ENCODE measurements around the gene WDR74.

WDR74 gene

DNA sequence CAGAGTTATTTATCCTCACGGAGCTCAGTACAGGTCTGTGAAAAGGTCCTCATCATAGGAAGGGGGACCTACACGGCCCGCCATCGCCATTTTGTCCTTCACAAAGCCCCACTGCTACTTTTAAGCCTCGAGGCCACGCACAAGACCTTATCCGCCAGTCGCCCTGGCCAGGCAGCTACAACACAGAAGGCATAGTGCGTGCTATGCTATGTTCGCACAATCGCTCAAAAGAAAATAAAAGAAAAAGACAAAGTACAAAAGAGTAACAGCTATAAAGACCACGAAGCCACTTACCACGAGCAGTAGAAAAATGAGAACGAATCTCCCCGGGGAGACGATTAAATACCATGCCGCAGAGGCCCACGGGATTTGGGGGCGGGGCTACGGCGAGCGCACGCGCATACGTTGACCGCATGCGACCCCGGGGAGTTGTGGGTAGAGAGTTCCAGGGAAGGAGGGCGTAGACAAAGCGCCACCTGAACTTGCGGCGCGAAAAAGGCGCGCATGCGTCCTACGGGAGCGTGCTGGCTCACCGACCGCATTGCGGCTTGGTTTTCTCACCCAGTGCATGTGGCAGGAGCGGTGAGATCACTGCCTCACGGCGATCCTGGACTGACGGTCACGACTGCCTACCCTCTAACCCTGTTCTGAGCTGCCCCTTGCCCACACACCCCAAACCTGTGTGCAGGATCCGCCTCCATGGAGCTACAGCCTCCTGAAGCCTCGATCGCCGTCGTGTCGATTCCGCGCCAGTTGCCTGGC lies 16.4 kb upstream of the WDR74 start:
- TF ChIP-seq, protein P1, sequence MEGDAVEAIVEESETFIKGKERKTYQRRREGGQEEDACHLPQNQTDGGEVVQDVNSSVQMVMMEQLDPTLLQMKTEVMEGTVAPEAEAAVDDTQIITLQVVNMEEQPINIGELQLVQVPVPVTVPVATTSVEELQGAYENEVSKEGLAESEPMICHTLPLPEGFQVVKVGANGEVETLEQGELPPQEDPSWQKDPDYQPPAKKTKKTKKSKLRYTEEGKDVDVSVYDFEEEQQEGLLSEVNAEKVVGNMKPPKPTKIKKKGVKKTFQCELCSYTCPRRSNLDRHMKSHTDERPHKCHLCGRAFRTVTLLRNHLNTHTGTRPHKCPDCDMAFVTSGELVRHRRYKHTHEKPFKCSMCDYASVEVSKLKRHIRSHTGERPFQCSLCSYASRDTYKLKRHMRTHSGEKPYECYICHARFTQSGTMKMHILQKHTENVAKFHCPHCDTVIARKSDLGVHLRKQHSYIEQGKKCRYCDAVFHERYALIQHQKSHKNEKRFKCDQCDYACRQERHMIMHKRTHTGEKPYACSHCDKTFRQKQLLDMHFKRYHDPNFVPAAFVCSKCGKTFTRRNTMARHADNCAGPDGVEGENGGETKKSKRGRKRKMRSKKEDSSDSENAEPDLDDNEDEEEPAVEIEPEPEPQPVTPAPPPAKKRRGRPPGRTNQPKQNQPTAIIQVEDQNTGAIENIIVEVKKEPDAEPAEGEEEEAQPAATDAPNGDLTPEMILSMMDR (IDR thresholded peaks at IDR 0.05) = no peak

DNA sequence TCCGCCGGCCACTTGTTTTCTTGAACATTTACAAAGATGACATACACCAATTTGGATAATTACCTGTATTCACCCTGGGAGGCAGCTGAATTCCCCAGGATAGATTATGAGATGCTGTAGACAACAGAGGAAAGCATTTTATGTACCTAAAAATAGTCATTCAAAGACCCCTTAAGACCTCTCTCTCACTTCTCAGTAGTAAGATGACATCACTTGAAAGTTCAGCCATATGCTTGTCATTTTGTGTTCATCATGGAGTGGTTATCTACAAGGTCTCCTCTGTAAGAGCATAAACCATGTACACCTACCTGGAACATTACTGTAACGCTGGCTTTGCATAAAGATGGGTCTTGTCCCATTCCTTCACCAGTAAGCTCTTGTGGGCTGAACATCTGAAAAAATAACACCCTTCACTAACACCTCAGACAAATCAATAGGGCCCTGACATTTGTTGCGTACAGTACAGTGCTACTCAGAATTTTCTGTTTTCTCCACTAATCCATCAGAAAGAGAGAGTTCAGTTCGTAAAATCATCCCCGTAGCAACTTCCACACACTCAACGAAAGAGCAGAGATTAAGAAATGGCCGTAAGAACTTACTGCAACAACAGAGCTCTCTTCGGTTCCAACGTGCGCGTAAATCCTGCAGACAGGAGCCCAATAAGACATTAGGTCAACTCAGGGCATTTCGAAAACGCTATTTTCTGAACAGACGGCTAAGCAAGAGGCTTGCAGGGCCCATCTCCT lies 15.6 kb upstream of the WDR74 start:
- TF ChIP-seq, protein P1 (IDR thresholded peaks at IDR 0.05) = no peak

DNA sequence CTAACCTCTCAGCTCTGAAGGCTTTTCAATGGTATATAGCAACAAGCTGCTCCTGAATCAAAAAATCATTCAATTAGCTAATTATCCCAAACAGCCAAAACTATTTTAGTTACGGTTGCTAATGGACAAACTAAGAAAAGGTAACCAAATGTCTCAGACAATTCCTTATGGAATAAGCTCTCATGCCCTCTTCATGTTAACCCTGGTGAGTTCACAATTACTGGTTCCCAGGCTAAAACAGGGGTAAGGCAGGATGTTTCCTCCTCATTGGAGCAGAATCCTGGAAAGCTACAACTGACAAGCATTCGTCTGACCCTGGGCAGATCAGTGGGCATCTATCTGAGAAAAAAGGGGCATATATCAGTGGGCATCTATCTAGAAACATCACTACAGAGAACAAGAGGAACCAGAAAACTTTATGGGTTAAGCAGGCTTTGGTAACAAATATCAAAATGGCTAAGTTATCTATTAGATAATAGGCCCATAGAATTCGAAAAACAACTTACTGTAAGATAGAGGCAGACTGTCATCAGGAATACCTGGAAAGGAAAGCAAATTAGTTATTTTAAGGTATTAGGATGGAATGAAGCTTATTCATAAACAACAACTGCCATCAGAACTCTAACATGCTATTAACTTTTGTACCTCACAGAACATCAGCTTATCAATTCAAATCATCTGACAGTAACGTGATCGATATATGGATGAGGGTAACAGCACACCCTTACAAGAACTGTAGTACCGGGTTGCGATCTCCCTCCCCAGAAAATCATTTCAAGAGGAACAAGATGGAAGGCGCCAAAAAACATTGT lies 14.8 kb upstream of the WDR74 start:
- TF ChIP-seq, protein P1 (IDR thresholded peaks at IDR 0.05) = no peak

DNA sequence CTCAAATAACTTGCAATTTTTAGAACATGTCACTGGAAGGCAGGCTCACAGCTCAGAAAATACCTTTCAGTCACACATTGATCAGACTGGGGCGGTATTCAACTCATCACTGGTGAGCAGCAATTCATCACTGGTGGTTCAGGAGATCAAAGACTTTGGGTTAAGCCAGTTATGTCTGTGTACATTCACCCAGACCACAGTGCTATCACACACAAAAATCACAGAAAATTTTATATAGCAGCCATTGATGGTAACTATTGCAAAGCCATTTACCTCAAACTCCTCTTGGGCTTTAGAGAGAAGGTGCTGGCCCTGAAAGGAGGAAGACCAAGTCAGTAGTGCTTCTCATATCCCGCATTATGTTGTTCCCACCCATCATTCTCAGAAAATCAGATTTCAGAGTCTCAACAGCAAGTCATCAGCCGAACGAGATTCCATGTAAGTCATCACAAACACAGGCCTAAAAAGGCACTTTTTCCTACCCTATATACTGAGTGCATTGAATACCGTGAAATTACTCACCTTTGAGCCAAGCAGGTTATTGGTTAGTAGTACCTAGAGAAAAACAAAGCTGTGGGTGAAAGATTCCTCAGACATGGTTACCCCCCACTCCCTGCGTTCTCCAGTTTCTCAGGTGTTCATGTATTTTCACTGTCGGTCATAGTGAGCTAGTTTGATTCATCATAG lies 14.0 kb upstream of the WDR74 start:
- TF ChIP-seq, protein P1 (IDR thresholded peaks at IDR 0.05) = no peak

DNA sequence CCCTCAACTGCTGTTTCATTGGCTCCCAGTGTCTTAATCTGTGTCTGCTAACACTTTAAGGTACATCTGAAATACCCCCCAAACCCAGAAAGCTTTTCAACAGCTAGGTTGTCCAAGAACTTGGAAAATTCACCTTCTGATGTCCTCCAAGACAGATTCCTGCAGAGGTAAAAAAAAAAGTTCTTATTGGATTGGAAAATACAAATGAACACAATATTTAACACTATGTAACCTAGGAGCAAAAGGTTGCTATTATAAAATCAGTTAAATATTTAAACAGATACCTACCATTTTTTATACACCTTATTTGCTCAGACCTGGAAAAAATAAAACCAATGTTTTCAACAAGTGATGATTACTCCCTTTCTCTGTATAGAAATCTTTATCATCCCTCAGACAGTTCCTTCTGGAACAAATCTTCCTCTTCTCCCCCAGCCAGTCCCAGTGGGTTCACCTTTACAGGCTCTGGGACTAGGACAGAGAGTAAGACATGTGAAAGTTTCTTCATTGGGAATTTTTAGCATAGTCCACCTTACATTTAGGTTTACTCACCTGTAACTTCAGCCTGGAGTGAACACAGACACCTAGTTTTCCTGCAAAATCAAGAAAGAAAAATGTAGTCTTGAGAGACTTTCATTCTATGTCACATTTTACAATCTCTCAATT lies 13.3 kb upstream of the WDR74 start:
- TF ChIP-seq, protein P1 (IDR thresholded peaks at IDR 0.05) = no peak

DNA sequence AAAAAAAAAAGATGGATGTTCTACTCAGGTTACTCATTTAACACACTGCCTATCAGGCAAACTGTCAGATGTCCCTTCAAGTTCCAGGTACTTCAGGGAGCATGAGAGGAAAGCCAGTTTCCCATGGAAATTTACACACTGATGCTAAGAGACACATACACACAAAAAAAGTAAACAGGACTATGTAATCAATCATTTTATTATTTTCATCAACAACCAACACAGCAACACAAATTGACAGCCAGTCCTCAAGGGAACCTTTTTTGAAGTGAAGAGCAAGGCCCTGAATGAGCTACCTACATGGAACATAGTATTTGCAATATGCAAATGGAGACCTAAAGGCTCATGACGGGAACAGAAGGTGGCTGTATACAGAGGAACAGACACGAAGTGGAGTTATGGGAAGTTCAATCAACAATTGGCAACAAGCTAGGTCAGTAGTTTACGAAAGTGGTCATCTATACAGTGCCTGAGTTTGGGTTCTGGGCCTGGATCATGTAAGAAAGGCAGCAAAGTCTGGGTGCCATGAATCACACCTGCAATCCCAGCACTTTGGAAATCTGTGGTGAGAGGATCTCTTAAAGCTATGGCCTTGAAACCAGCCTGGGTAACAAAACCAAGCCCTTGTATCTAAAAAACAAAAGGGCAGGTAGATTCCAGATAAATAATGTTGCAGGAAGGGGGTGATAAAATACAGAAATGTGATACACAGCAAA lies 12.6 kb upstream of the WDR74 start:
- TF ChIP-seq, protein P1 (IDR thresholded peaks at IDR 0.05) = no peak
